ENCODE results near the gene PELI2. TPM values are rescaled to one million over a fixed set of nuclear protein-coding genes. Genes with fewer than 3 reads are reported as not detected.

The PELI2 gene
- polyA plus RNA-seq, 1 donor (not counting 4 experiments of a cell fraction or from before 2014, with no cell fraction given): not detected

DNA sequence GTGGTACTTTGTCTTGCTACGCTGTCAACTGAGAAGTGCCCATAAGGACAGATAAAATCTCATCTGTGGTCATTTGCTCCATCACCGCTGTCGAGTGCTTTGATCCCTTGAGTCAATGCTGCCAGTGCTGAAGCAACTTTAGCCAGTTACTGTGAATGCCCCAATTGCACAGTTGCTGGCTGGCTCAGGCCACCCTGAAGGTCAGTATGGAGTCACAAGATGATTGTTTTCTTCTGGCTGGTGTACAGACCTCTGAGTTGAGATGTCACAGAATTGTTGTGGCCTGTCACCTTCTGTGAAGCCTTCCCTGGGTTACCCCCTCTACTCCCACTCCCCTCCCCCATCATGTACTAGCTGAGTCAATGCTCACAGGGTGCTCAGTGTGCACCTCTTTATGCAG, 92.9 kb downstream of the PELI2 start:
- Histone ChIP-seq H3K9me3 (ENCODE audit: control insufficient read depth, low read depth, low read length) (no peaks in the 10 kb centered on the region), H3K4me2 (ENCODE audit: control insufficient read depth, extremely low read depth, insufficient read depth, low read depth, low read length) (no peak overlapping the region), H3K79me2 (ENCODE audit: control insufficient read depth, insufficient read depth, low read length) (no peaks in the 10 kb centered on the region), H3K27me3 (ENCODE audit: control insufficient read depth, extremely low read depth, insufficient read depth, low read length) (no peaks in the 10 kb centered on the region), H4K20me1 (ENCODE audit: control insufficient read depth, extremely low read depth, insufficient read depth, low read length) (no peaks in the 10 kb centered on the region), H3K27ac (ENCODE audit: control insufficient read depth, insufficient read depth, low read length) (no peak overlapping the region), H3K4me3 (ENCODE audit: control insufficient read depth in 2 of 3, extremely low read depth in 1 of 3, insufficient read depth in 2 of 3, low read depth in 1 of 3, low read length in 3 of 3) (no peak overlapping the region), H3K4me1 (ENCODE audit: control insufficient read depth, extremely low read depth, insufficient read depth, low read length) (no peaks in the 10 kb centered on the region), H3K9ac (ENCODE audit: control insufficient read depth, extremely low read depth, insufficient read depth, low read length) (no peak overlapping the region), H3K9me1 (ENCODE audit: control insufficient read depth, extremely low read depth, insufficient read depth, low read length) (no peaks in the 10 kb centered on the region), H2AFZ (ENCODE audit: control insufficient read depth, low read length) (no peak overlapping the region), H3K36me3 (ENCODE audit: control insufficient read depth in 2 of 2, extremely low read depth in 1 of 2, insufficient read depth in 2 of 2, low read length in 2 of 2) (no peaks in the 10 kb centered on the region)
- FAIRE-seq: no peak
- dilution Hi-C loops (cut with MboI; ENCODE audit: extremely low pct_ligation_motif_present, low sequenced_read_pairs): no loop called here
- TF ChIP-seq EZH2 (IDR thresholded peaks at IDR 0.05; ENCODE audit: low read length): no peak
- TF ChIP-seq CTCF (optimal IDR thresholded peaks at IDR 0.05 in 1 of 3, IDR thresholded peaks at IDR 0.05 in 1 of 3, conservative IDR thresholded peaks at IDR 0.05 in 1 of 3; ENCODE audit: extremely low read depth in 1 of 3, insufficient read depth in 2 of 3, low read length in 3 of 3): no peak
- no peak for DNase-seq (ENCODE audit: low read depth, low spot score)

GRCh38 chr14:56211844-56212243, 93.6 kb downstream of the PELI2 start:
- Histone ChIP-seq H3K4me3 (ENCODE audit: control insufficient read depth in 2 of 3, extremely low read depth in 1 of 3, insufficient read depth in 2 of 3, low read depth in 1 of 3, low read length in 3 of 3) (no peak overlapping the region), H3K9me1 (ENCODE audit: control insufficient read depth, extremely low read depth, insufficient read depth, low read length) (no peaks in the 10 kb centered on the region), H3K79me2 (ENCODE audit: control insufficient read depth, insufficient read depth, low read length) (no peaks in the 10 kb centered on the region), H2AFZ (ENCODE audit: control insufficient read depth, low read length) (no peak overlapping the region), H3K4me2 (ENCODE audit: control insufficient read depth, extremely low read depth, insufficient read depth, low read depth, low read length) (no peak overlapping the region), H3K9me3 (ENCODE audit: control insufficient read depth, low read depth, low read length) (no peaks in the 10 kb centered on the region), H3K27ac (ENCODE audit: control insufficient read depth, insufficient read depth, low read length) (no peak overlapping the region), H3K4me1 (ENCODE audit: control insufficient read depth, extremely low read depth, insufficient read depth, low read length) (no peaks in the 10 kb centered on the region), H3K27me3 (ENCODE audit: control insufficient read depth, extremely low read depth, insufficient read depth, low read length) (no peaks in the 10 kb centered on the region), H3K36me3 (ENCODE audit: control insufficient read depth in 2 of 2, extremely low read depth in 1 of 2, insufficient read depth in 2 of 2, low read length in 2 of 2) (no peaks in the 10 kb centered on the region), H3K9ac (ENCODE audit: control insufficient read depth, extremely low read depth, insufficient read depth, low read length) (no peak overlapping the region), H4K20me1 (ENCODE audit: control insufficient read depth, extremely low read depth, insufficient read depth, low read length) (no peaks in the 10 kb centered on the region)
- DNase-seq (ENCODE audit: low read depth, low spot score) (no peak), FAIRE-seq (no peak)
- dilution Hi-C loops (cut with MboI; ENCODE audit: extremely low pct_ligation_motif_present, low sequenced_read_pairs): no loop called here
- TF ChIP-seq EZH2 (IDR thresholded peaks at IDR 0.05; ENCODE audit: low read length): no peak
- no peak for TF ChIP-seq CTCF (optimal IDR thresholded peaks at IDR 0.05 in 1 of 3, IDR thresholded peaks at IDR 0.05 in 1 of 3, conservative IDR thresholded peaks at IDR 0.05 in 1 of 3; ENCODE audit: extremely low read depth in 1 of 3, insufficient read depth in 2 of 3, low read length in 3 of 3)

Data from keratinocyte (primary cell).